HL-60/S4 treated with phorbol 12-myristate 13-acetate at 8.2 ng/mL for 4 days and 3 days (cell line): ENCODE measurements around the gene GRAMD4.
"Not testable (repeated sequence)": the region's sequence is repeated elsewhere in the genome, so short reads cannot be mapped to it uniquely, and the experiment has no call there.

ENCODE experiments used
- in situ Hi-C: fragments of 300-500 bp; cut with MboI; formaldehyde crosslinking; loops from 2 replicates; pipeline ENCODE4 v1.15.0; 2022; ENCODE audit warnings: low sequenced_read_pairs

The GRAMD4 gene

GRCh38 chr22:46634973-46635685, 14.9 kb downstream of the GRAMD4 start:
- in situ Hi-C loops: not testable (repeated sequence)

GRCh38 chr22:46635756-46636155, 15.6 kb downstream of the GRAMD4 start:
- in situ Hi-C loops: no loop called here

GRCh38 chr22:46636221-46637002, 16.2 kb downstream of the GRAMD4 start:
- in situ Hi-C loops: no loop called here

GRCh38 chr22:46637711-46638600, 17.8 kb downstream of the GRAMD4 start:
- in situ Hi-C loops: no loop called here

GRCh38 chr22:46638601-46639431, 18.6 kb downstream of the GRAMD4 start:
- in situ Hi-C loops: no loop called here

- in situ Hi-C loops: no loop called here
These were observed 19.7 kb downstream of the GRAMD4 start for GRCh38 chr22:46639843-46640242.

GRCh38 chr22:46640293-46641055, 20.3 kb downstream of the GRAMD4 start:
- in situ Hi-C loops: no loop called here

GRCh38 chr22:46641811-46642266, 21.7 kb downstream of the GRAMD4 start:
- in situ Hi-C loops: no loop called here

GRCh38 chr22:46642840-46643480, 22.8 kb downstream of the GRAMD4 start:
- in situ Hi-C loops: not testable (repeated sequence)

- in situ Hi-C loops: no loop called here
These were observed 26.5 kb downstream of the GRAMD4 start for GRCh38 chr22:46646531-46647215.

GRCh38 chr22:46648225-46648820, 28.1 kb downstream of the GRAMD4 start:
- in situ Hi-C loops: not testable (repeated sequence)

GRCh38 chr22:46649141-46650077, 29.2 kb downstream of the GRAMD4 start:
- in situ Hi-C loops: no loop called here

- in situ Hi-C loops: no loop called here
These were observed 30.1 kb downstream of the GRAMD4 start for GRCh38 chr22:46650078-46650810.

- in situ Hi-C loops: no loop called here
These were observed 31.1 kb downstream of the GRAMD4 start for GRCh38 chr22:46651316-46651715.

GRCh38 chr22:46652081-46652846, 32.1 kb downstream of the GRAMD4 start:
- in situ Hi-C loops: no loop called here
